K562 (cell line): ENCODE data around the gene DNAJB2.
A peak's percentile ranks its signal among the peaks of the same experiment; 100 is the strongest.

Experiments used
- DACH1 ChIP-seq: fragments of 450-650 bp; IDR thresholded peaks from 2 replicates; pipeline ENCODE4 v1.6.1; 2018; ENCODE audit not compliant: partially characterized antibody
- DPF2 ChIP-seq: fragments of 450-650 bp; IDR thresholded peaks from 2 replicates; pipeline ENCODE4 v1.6.1; 2016
- FOSL1 ChIP-seq: fragments of 200-800 bp; sonication (Bioruptor generic); conservative IDR thresholded peaks from 2 replicates; pipeline ENCODE4 v1.6.1; 2016; ENCODE audit warnings: missing genetic modification characterization, missing compliant biosample characterization
- GABPA ChIP-seq: fragments of 200-800 bp; sonication (Bioruptor generic); conservative IDR thresholded peaks from 2 replicates; pipeline ENCODE4 v1.6.1; 2016; ENCODE audit warnings: low read depth, missing genetic modification characterization, missing compliant biosample characterization
- KLF16 ChIP-seq: IDR thresholded peaks from 2 replicates; pipeline ENCODE4 v1.6.1; 2016; ENCODE audit warnings: antibody characterized with exemption
- NRF1 ChIP-seq, 2 experiments: fragments of 450-650 bp; IDR thresholded peaks in 1 of 2; conservative IDR thresholded peaks in 1 of 2; 2 replicates each; pipeline ENCODE4 v1.6.1; 2014; ENCODE audit warnings: mild to moderate bottlenecking in 2 of 2
- TARDBP ChIP-seq: fragments of 450-650 bp; IDR thresholded peaks from 2 replicates; pipeline ENCODE4 v1.6.1; 2016
- TEAD4 ChIP-seq, 2 experiments: sonication (generic) in 1 of 2; formaldehyde crosslinking in 1 of 2; IDR thresholded peaks; 2 replicates each; pipeline versions ENCODE4 v1.6.1 to v1.8.0; 2012 to 2022; ENCODE audit warnings: borderline replicate concordance in 1 of 2, inconsistent platforms in 1 of 2, low read length in 1 of 2, mild to moderate bottlenecking in 1 of 2, missing genetic modification reagents in 1 of 2
- TF ChIP-seq, protein P1 (sequence below): sonication (generic); formaldehyde crosslinking; IDR thresholded peaks from 2 replicates; pipeline ENCODE4 v1.8.1; 2023; ENCODE audit warnings: mild to moderate bottlenecking, missing genetic modification reagents
- TF ChIP-seq, protein P2 (sequence below): fragments of 250-450 bp; sonication (Bioruptor Pico); IDR thresholded peaks from 2 replicates; pipeline ENCODE4 v1.5.0; 2020; ENCODE audit warnings: mild to moderate bottlenecking, borderline replicate concordance
- TF ChIP-seq, protein P3 (sequence below), 2 experiments: fragments of 450-650 bp in 1 of 2; sonication (generic) in 1 of 2; formaldehyde crosslinking in 1 of 2; IDR thresholded peaks in 1 of 2; conservative IDR thresholded peaks in 1 of 2; 2 replicates each; pipeline versions ENCODE4 v1.6.1 to v1.8.1; 2016 to 2023; ENCODE audit warnings: mild to moderate bottlenecking in 2 of 2, moderate library complexity in 2 of 2, inconsistent platforms in 1 of 2, missing genetic modification reagents in 1 of 2
- TF ChIP-seq, protein P4 (sequence below): fragments of 250-450 bp; sonication (Bioruptor Pico); IDR thresholded peaks from 2 replicates; pipeline ENCODE4 v1.4.0; 2020

DNA sequence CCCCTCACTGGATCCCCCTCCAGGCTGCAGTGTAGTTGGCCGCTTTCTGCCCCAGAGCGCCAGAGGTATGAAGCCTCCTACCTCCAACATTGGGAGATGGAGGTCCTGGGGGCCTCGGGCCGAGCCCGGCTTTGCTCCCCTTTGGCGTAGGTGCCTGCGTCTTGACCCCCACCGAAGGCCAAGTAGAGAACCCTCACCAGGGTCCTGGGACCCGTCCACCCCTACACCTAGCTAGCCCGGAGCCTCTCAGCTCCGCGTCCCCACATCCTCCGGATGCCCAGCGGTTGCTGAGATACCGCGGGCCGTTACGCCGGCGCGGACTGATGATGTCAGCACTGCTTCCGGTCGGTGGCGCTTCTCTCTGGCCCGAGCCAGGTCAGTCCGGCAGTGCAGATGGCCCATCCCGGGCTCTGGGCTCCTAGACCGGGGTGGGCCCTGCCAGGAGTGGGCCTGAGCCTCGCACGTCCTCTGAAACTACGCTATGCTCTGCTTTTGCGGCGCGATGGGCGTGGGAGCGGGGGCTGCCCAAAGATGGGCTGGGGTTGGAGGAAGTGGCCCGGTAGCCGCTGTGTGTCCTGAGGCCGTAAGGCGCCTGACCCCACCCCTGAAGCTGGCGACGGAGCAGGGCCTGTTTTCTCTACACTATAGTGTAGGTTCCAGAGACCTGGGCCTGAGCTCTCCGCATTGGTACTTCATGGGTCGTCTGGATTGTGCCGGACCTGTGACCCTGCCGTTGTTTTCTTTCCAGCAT, 33.8 kb upstream of the DNAJB2 start, which contains the start of the genes GLB1L and STK16:
- TF ChIP-seq, protein P1, sequence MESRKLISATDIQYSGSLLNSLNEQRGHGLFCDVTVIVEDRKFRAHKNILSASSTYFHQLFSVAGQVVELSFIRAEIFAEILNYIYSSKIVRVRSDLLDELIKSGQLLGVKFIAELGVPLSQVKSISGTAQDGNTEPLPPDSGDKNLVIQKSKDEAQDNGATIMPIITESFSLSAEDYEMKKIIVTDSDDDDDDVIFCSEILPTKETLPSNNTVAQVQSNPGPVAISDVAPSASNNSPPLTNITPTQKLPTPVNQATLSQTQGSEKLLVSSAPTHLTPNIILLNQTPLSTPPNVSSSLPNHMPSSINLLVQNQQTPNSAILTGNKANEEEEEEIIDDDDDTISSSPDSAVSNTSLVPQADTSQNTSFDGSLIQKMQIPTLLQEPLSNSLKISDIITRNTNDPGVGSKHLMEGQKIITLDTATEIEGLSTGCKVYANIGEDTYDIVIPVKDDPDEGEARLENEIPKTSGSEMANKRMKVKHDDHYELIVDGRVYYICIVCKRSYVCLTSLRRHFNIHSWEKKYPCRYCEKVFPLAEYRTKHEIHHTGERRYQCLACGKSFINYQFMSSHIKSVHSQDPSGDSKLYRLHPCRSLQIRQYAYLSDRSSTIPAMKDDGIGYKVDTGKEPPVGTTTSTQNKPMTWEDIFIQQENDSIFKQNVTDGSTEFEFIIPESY (CRISPR knock-in tag): no peak
- TF ChIP-seq KLF16 (peak; percentile 83), NRF1 (conservative IDR thresholded peaks at IDR 0.05 in 1 of 2, IDR thresholded peaks at IDR 0.05 in 1 of 2) (no peak), DPF2 (no peak), FOSL1 (tag) (no peak), TARDBP (no peak), TEAD4 (IDR thresholded peaks at IDR 0.05; ENCODE audit: low read length) (no peak), TEAD4 (CRISPR knock-in tag; IDR thresholded peaks at IDR 0.05; ENCODE audit: borderline replicate concordance) (no peak), GABPA (tag) (peak; percentile 92), DACH1 (no peak)
- TF ChIP-seq, protein P2, sequence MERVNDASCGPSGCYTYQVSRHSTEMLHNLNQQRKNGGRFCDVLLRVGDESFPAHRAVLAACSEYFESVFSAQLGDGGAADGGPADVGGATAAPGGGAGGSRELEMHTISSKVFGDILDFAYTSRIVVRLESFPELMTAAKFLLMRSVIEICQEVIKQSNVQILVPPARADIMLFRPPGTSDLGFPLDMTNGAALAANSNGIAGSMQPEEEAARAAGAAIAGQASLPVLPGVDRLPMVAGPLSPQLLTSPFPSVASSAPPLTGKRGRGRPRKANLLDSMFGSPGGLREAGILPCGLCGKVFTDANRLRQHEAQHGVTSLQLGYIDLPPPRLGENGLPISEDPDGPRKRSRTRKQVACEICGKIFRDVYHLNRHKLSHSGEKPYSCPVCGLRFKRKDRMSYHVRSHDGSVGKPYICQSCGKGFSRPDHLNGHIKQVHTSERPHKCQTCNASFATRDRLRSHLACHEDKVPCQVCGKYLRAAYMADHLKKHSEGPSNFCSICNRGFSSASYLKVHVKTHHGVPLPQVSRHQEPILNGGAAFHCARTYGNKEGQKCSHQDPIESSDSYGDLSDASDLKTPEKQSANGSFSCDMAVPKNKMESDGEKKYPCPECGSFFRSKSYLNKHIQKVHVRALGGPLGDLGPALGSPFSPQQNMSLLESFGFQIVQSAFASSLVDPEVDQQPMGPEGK: no peak
- TF ChIP-seq, protein P3, sequence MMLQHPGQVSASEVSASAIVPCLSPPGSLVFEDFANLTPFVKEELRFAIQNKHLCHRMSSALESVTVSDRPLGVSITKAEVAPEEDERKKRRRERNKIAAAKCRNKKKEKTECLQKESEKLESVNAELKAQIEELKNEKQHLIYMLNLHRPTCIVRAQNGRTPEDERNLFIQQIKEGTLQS (IDR thresholded peaks at IDR 0.05): peak; percentile 69
- TF ChIP-seq, protein P3 (CRISPR knock-in tag; conservative IDR thresholded peaks at IDR 0.05): no peak
- TF ChIP-seq, protein P4, sequence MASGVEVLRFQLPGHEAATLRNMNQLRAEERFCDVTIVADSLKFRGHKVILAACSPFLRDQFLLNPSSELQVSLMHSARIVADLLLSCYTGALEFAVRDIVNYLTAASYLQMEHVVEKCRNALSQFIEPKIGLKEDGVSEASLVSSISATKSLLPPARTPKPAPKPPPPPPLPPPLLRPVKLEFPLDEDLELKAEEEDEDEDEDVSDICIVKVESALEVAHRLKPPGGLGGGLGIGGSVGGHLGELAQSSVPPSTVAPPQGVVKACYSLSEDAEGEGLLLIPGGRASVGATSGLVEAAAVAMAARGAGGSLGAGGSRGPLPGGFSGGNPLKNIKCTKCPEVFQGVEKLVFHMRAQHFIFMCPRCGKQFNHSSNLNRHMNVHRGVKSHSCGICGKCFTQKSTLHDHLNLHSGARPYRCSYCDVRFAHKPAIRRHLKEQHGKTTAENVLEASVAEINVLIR (CRISPR knock-in tag): peak; percentile 86
